Measurements from ENCODE around the gene LPCAT4. TPM values are rescaled to one million over a fixed set of nuclear protein-coding genes. Genes with fewer than 3 reads are reported as not detected.

The LPCAT4 gene
- total RNA-seq, 1 experiment from 2014 or later, result 77.1 TPM

DNA sequence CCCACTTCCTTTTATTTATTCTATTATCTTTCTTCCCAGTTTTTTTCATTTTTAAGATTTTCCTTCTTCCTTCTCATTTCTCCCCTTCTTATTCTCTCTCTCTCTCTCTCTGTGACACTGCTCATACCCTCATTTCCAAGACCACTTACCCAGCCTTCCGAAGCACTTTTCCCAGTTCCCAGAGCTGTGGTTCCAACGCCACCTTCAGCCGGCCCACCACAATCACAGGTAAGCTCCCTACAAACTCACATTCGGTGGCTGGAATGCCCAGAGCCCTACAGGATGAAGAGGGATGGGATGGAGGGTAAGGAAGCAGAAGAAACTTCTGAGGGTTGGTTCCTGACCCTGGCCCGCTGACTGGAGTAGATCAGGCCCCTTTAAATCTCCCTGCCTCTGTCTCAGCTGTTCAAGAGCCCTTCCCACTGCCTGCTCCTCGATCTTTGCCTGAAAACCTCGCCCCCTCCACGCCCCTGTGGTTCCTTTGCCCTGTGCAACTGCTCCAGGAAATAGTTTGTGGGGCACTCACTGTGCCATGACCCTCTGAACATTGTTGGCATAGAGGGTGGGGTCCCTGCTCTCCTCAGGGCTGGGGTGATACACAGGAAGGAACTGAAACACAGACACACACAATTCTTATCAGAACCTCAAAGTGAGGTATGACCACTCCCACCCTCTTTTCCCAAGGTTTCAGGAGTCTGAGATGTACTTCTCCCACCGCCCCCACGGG is 4.8 kb downstream of the LPCAT4 start:
- BruUV-seq (replicated peaks), result no TSS peak
- no peak overlapping the region for H3K9ac ChIP-seq (ENCODE audit: low read length)
- TF ChIP-seq EZH2phosphoT487 (IDR thresholded peaks at IDR 0.05; ENCODE audit: borderline replicate concordance), result no peak
- TF ChIP-seq ZNF274 (IDR thresholded peaks at IDR 0.05; ENCODE audit: low read depth, low read length), result no peak
- TF ChIP-seq, protein P1, sequence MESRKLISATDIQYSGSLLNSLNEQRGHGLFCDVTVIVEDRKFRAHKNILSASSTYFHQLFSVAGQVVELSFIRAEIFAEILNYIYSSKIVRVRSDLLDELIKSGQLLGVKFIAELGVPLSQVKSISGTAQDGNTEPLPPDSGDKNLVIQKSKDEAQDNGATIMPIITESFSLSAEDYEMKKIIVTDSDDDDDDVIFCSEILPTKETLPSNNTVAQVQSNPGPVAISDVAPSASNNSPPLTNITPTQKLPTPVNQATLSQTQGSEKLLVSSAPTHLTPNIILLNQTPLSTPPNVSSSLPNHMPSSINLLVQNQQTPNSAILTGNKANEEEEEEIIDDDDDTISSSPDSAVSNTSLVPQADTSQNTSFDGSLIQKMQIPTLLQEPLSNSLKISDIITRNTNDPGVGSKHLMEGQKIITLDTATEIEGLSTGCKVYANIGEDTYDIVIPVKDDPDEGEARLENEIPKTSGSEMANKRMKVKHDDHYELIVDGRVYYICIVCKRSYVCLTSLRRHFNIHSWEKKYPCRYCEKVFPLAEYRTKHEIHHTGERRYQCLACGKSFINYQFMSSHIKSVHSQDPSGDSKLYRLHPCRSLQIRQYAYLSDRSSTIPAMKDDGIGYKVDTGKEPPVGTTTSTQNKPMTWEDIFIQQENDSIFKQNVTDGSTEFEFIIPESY (IDR thresholded peaks at IDR 0.05; ENCODE audit: extremely low read depth, insufficient replicate concordance, low read length), result no peak
- no peak for DNase-seq (ENCODE audit: low read depth, low spot score)
- no peaks in the 10 kb centered on the region for H3K9me3 ChIP-seq (ENCODE audit: control insufficient read depth in 1 of 2, insufficient read depth in 1 of 2, low read depth in 1 of 2, low read length in 2 of 2)
- H3K36me3 ChIP-seq (ENCODE audit: control insufficient read depth in 1 of 2, insufficient read depth in 2 of 2, low read length in 2 of 2), result peaks cover 18 to 36% of the 10 kb centered on the region in 2 experiments; a peak in 3 of 4 replicates
- H3K4me3 ChIP-seq (replicated peaks in 1 of 2; ENCODE audit: low read depth in 1 of 2, low read length in 2 of 2), result no peak overlapping the region
- no peak overlapping the region for H3K27ac ChIP-seq (ENCODE audit: low read depth, low read length)
- RAD21 ChIA-PET (ENCODE audit: low non-redundant PET in 1 of 2, low total read pairs in 2 of 2, uncharacterized antibody in 2 of 2, unreplicated experiment in 2 of 2), result no interaction called here
- CTCF ChIA-PET, result no interaction called here
- no peak overlapping the region for H2AFZ ChIP-seq (ENCODE audit: low read depth, low read length, poor library complexity, severe bottlenecking)
- no peak overlapping the region for H3K4me2 ChIP-seq (ENCODE audit: low read length)
- intact Hi-C loops (cut with micrococcal nuclease), result loop anchor here (10.0 kb wide), 3 partner anchors 47 to 297 kb away; partner anchors contain the start of gene EMC4
- H3K9me2 ChIP-seq (ENCODE audit: insufficient read depth), result no peaks in the 10 kb centered on the region
- no peaks in the 10 kb centered on the region; the same call in 1 of the 2 replicates for H4K20me1 ChIP-seq (ENCODE audit: insufficient read depth)
- no peak for ATAC-seq
- H3K4me1 ChIP-seq (ENCODE audit: control insufficient read depth in 1 of 2, insufficient read depth in 2 of 2, low read length in 2 of 2), result peaks cover 17 to 43% of the 10 kb centered on the region in 2 experiments
- POLR2A ChIA-PET, result no interaction called here
- peaks cover 21% of the 10 kb centered on the region for H3K79me2 ChIP-seq (ENCODE audit: insufficient read depth, low read length)
- H3K27me3 ChIP-seq (ENCODE audit: insufficient read depth, low read length), result no peaks in the 10 kb centered on the region

DNA sequence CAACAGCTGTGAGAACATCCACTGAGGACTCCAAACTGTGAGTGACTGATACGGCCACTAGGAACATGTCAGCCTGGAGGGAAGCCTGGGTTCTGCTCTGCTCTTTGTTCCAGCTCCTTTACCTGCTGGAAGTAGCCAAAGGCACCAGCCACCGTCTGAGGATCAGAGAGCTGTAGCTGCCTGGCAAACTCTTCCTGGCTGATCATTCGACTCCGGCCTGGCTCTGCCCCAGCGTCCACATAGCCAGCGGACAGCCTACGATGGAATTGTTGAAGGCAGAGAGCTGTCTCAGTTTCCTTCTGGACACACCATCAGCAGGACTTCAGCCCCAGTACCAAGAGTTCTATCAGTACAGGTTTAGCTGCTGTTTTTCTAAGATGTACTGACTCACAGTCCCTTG is 5.7 kb downstream of the LPCAT4 start:
- no peak overlapping the region for H3K4me2 ChIP-seq (ENCODE audit: low read length)
- ATAC-seq (no peak), DNase-seq (ENCODE audit: low read depth, low spot score) (no peak)
- CTCF ChIA-PET, result interaction anchor here (1.1 kb wide), 1 partner anchor 19 kb away, joined by 3 read pairs; the partner anchor contains the start of gene NOP10
- H2AFZ ChIP-seq (ENCODE audit: low read depth, low read length, poor library complexity, severe bottlenecking), result no peak overlapping the region
- H3K36me3 ChIP-seq (ENCODE audit: control insufficient read depth in 1 of 2, insufficient read depth in 2 of 2, low read length in 2 of 2), result peaks cover 18 to 36% of the 10 kb centered on the region in 2 experiments; a peak in 3 of 4 replicates
- no peak overlapping the region for H3K4me3 ChIP-seq (replicated peaks in 1 of 2; ENCODE audit: low read depth in 1 of 2, low read length in 2 of 2)
- H4K20me1 ChIP-seq (ENCODE audit: insufficient read depth), result no peaks in the 10 kb centered on the region; the same call in 1 of the 2 replicates
- no peaks in the 10 kb centered on the region for H3K9me2 ChIP-seq (ENCODE audit: insufficient read depth)
- no TSS peak for BruUV-seq (replicated peaks)
- no peaks in the 10 kb centered on the region for H3K27me3 ChIP-seq (ENCODE audit: insufficient read depth, low read length)
- intact Hi-C loops (cut with micrococcal nuclease), result loop anchor here (10.0 kb wide), 3 partner anchors 46 to 296 kb away; partner anchors contain the start of gene EMC4
- no peak overlapping the region for H3K9ac ChIP-seq (ENCODE audit: low read length)
- no peak overlapping the region for H3K27ac ChIP-seq (ENCODE audit: low read depth, low read length)
- RAD21 ChIA-PET (ENCODE audit: low non-redundant PET in 1 of 2, low total read pairs in 2 of 2, uncharacterized antibody in 2 of 2, unreplicated experiment in 2 of 2), result no interaction called here
- POLR2A ChIA-PET, result no interaction called here
- no peaks in the 10 kb centered on the region for H3K9me3 ChIP-seq (ENCODE audit: control insufficient read depth in 1 of 2, insufficient read depth in 1 of 2, low read depth in 1 of 2, low read length in 2 of 2)
- peaks cover 17 to 43% of the 10 kb centered on the region in 2 experiments for H3K4me1 ChIP-seq (ENCODE audit: control insufficient read depth in 1 of 2, insufficient read depth in 2 of 2, low read length in 2 of 2)
- peaks cover 17% of the 10 kb centered on the region for H3K79me2 ChIP-seq (ENCODE audit: insufficient read depth, low read length)
- TF ChIP-seq FOSL1 (IDR thresholded peaks at IDR 0.05; ENCODE audit: low read depth), result no peak
- no peak for TF ChIP-seq EGR1 (IDR thresholded peaks at IDR 0.05; ENCODE audit: low read depth)
- TF ChIP-seq CBX3 (IDR thresholded peaks at IDR 0.05; ENCODE audit: low read depth), result no peak
- TF ChIP-seq, protein P2, sequence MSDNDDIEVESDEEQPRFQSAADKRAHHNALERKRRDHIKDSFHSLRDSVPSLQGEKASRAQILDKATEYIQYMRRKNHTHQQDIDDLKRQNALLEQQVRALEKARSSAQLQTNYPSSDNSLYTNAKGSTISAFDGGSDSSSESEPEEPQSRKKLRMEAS (IDR thresholded peaks at IDR 0.05), result no peak
- TF ChIP-seq, protein P3, sequence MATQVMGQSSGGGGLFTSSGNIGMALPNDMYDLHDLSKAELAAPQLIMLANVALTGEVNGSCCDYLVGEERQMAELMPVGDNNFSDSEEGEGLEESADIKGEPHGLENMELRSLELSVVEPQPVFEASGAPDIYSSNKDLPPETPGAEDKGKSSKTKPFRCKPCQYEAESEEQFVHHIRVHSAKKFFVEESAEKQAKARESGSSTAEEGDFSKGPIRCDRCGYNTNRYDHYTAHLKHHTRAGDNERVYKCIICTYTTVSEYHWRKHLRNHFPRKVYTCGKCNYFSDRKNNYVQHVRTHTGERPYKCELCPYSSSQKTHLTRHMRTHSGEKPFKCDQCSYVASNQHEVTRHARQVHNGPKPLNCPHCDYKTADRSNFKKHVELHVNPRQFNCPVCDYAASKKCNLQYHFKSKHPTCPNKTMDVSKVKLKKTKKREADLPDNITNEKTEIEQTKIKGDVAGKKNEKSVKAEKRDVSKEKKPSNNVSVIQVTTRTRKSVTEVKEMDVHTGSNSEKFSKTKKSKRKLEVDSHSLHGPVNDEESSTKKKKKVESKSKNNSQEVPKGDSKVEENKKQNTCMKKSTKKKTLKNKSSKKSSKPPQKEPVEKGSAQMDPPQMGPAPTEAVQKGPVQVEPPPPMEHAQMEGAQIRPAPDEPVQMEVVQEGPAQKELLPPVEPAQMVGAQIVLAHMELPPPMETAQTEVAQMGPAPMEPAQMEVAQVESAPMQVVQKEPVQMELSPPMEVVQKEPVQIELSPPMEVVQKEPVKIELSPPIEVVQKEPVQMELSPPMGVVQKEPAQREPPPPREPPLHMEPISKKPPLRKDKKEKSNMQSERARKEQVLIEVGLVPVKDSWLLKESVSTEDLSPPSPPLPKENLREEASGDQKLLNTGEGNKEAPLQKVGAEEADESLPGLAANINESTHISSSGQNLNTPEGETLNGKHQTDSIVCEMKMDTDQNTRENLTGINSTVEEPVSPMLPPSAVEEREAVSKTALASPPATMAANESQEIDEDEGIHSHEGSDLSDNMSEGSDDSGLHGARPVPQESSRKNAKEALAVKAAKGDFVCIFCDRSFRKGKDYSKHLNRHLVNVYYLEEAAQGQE (IDR thresholded peaks at IDR 0.05; ENCODE audit: low read depth), result no peak
- no peak for TF ChIP-seq ZNF274 (IDR thresholded peaks at IDR 0.05; ENCODE audit: low read depth, low read length)
- no peak for TF ChIP-seq RAD21 (IDR thresholded peaks at IDR 0.05; ENCODE audit: low read depth)
- TF ChIP-seq SRF (IDR thresholded peaks at IDR 0.05; ENCODE audit: low read depth), result no peak
- TF ChIP-seq TCF7L2 (IDR thresholded peaks at IDR 0.05; ENCODE audit: borderline replicate concordance, extremely low read depth, insufficient read depth, insufficient read length), result no peak
- no peak for TF ChIP-seq YY1 (IDR thresholded peaks at IDR 0.05; ENCODE audit: extremely low read depth, insufficient replicate concordance, low read depth, low read length)
